Vagina (tissue), 2 donors: ENCODE measurements around the gene AJAP1. TPM values are rescaled to one million over a fixed set of nuclear protein-coding genes. Genes with fewer than 3 reads are reported as not detected.

Experiments used
- DNase-seq, 2 donors: peaks; one replicate each; pipeline ENCODE4 v3.0.0-alpha.2; 2017; ENCODE audit errors: extremely low spot score in 2 of 2
- H3K27ac ChIP-seq: fragments of 200-600 bp; sonication (generic); one replicate; pipeline ENCODE4 v1.5.1; 2019
- H3K27me3 ChIP-seq: fragments of 200-600 bp; sonication (generic); one replicate; pipeline ENCODE4 v1.5.1; 2019
- H3K36me3 ChIP-seq, 2 donors: fragments of 200-600 bp; sonication (generic); one replicate each; pipeline ENCODE4 v1.5.1; 2017 to 2019
- H3K4me1 ChIP-seq: fragments of 200-600 bp; sonication (generic); one replicate; pipeline ENCODE4 v1.5.1; 2019
- H3K4me3 ChIP-seq, 2 donors: fragments of 200-600 bp; sonication (generic); 1 replicate in 1 of 2; 2 replicates in 1 of 2; pipeline ENCODE4 v1.5.1; 2016 to 2019
- H3K9me3 ChIP-seq: fragments of 200-600 bp; sonication (generic); one replicate; pipeline ENCODE4 v1.5.1; 2019
- POLR2A ChIP-seq, 2 donors: fragments of 450-650 bp; IDR thresholded peaks; one replicate each; pipeline ENCODE4 v1.6.1; 2017; ENCODE audit warnings: antibody characterized with exemption in 2 of 2, mild to moderate bottlenecking in 2 of 2, moderate library complexity in 2 of 2
- POLR2AphosphoS5 ChIP-seq, 2 donors: sonication (generic); formaldehyde crosslinking; IDR thresholded peaks; one replicate each; pipeline ENCODE4 v1.9.0; 2017; ENCODE audit warnings: antibody characterized with exemption in 2 of 2, mild to moderate bottlenecking in 2 of 2, low read depth in 1 of 2; ENCODE audit not compliant: insufficient read depth in 1 of 2
- intact Hi-C: fragments of 100-400 bp; cut with DNase I; formaldehyde crosslinking; loops from one replicate; pipeline ENCODE4 v1.15.1; 2023
- total RNA-seq: library from RNA; depleted of rRNA; stranded (reverse); fragments of >200 nt; gene quantifications from one replicate; pipeline ENCODE4 v1.2.3, GENCODE V29; 2016
- TF ChIP-seq, protein P1 (sequence below), 3 experiments: fragments of 450-650 bp in 2 of 3; fragments of 200-600 bp in 1 of 3; sonication (generic) in 1 of 3; IDR thresholded peaks; one replicate each; pipeline ENCODE4 v1.5.1; 2017 to 2019; ENCODE audit warnings: antibody characterized with exemption in 3 of 3, mild to moderate bottlenecking in 2 of 3, moderate library complexity in 2 of 3

Gene AJAP1
- total RNA-seq, 1 donor from 2014 or later, result 1.7 TPM

DNA sequence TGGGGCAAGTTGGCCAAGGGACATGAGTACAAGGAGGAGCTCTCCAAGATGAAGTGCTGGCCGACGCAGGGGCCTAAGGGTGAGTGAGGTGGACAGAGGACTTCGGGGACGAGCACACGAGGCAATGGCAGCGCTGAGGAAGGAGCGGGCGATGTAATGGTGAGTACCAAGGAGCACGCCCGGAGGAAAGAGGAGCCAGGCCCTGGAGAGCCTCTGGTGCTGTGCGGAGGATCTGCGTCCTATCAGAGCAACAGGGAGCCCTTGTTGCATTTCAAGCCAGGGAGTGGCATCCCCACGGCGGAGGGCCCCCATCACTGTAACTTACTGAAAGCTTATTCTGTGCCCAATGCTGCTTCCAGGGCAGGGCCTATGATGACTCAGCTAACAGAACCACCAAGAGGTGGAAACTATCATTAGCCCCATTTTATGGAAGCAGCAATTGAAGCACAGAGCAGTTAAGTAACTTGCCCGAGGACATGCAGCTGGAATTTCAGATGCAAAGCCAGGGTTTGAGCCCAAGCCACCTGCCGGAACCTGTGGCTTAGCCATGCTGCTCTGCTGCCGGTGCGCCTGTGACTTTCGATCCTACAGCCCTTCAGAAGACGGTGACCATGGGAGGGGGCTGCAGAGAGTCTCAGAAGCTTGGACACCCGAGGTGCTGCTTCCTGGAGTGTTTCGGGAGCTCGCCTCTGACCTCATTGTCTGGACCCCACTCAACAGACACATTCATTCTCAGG is 17.6 kb upstream of the AJAP1 start:
- Histone ChIP-seq H3K27me3 (no peaks in the 10 kb centered on the region), H3K27ac (no peak overlapping the region), H3K4me3 (no peak overlapping the region), H3K36me3 (no peaks in the 10 kb centered on the region), H3K9me3 (no peaks in the 10 kb centered on the region), H3K4me1 (no peaks in the 10 kb centered on the region)
- intact Hi-C loops, result no loop called here
- TF ChIP-seq, protein P1, sequence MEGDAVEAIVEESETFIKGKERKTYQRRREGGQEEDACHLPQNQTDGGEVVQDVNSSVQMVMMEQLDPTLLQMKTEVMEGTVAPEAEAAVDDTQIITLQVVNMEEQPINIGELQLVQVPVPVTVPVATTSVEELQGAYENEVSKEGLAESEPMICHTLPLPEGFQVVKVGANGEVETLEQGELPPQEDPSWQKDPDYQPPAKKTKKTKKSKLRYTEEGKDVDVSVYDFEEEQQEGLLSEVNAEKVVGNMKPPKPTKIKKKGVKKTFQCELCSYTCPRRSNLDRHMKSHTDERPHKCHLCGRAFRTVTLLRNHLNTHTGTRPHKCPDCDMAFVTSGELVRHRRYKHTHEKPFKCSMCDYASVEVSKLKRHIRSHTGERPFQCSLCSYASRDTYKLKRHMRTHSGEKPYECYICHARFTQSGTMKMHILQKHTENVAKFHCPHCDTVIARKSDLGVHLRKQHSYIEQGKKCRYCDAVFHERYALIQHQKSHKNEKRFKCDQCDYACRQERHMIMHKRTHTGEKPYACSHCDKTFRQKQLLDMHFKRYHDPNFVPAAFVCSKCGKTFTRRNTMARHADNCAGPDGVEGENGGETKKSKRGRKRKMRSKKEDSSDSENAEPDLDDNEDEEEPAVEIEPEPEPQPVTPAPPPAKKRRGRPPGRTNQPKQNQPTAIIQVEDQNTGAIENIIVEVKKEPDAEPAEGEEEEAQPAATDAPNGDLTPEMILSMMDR (IDR thresholded peaks at IDR 0.05), result no peak
- no peak for DNase-seq

DNA sequence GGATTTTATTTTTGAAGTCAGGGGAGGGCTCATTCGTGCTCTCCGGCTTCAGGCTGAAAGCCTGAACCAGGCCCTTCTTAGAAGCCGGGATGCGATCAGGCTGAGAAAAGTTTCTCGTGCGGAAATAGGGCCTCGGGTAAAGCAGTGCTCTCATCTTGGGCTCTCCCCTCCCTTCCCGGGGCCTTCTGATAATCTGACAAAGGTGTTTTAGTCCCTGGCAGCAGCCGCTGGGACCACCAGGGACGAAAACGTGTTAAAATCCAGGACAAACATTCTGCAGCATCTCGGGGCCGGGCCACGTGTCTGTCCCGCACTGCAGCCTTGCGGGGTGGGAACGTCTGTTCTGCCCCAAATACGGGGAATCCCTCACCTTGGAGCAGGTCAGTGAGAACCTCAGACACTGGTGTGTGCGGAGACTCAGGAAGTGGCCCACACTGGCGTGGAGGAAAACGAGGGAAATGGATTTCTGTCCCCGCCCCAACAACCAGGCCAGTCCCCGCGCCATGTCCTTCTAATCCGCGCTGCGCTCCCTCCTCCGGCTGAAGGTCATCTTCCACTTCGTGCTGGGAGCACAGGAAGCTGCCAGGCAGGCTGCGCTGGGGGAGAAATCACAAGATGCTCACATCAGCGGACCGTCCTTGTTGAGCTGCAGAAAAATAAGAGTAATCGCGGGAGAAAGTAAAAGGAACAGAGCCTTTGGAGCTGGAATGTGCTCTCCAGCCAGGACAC is 16.6 kb upstream of the AJAP1 start:
- intact Hi-C loops, result no loop called here

DNA sequence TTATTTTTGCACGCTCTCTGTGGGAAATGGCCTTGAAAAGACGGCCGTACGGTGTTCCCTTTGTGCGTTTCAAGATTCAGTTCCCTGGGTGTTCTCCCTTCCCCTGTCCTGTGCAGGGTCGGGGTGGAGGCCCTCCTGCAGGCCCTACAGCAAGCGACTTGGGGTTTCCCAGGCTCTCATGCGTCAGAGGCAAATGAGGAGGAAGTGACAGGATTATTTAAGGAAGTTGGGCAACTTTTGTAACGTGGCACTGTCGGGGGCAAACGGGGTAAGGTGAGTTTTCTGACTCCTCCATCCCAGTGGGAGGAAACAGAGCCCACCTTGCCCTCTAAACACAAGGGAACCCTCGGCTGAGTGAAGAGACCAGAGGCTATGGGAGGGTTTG is 16.1 kb upstream of the AJAP1 start:
- H3K27me3 ChIP-seq, result no peaks in the 10 kb centered on the region
- no peak overlapping the region for H3K27ac ChIP-seq
- no peak for DNase-seq

More for the DNA sequence above, 16.6 kb upstream of the AJAP1 start:
- H3K27ac ChIP-seq, result no peak overlapping the region
- H3K4me1 ChIP-seq, result no peaks in the 10 kb centered on the region
- no peaks in the 10 kb centered on the region for H3K36me3 ChIP-seq
- no peak for TF ChIP-seq POLR2A (IDR thresholded peaks at IDR 0.05)
- no peak for TF ChIP-seq POLR2AphosphoS5 (IDR thresholded peaks at IDR 0.05; ENCODE audit: insufficient read depth in 1 of 2, low read depth in 1 of 2)
- H3K27me3 ChIP-seq, result no peaks in the 10 kb centered on the region
- H3K9me3 ChIP-seq, result no peaks in the 10 kb centered on the region
- no peak for DNase-seq
- H3K4me3 ChIP-seq, result no peak overlapping the region

DNA sequence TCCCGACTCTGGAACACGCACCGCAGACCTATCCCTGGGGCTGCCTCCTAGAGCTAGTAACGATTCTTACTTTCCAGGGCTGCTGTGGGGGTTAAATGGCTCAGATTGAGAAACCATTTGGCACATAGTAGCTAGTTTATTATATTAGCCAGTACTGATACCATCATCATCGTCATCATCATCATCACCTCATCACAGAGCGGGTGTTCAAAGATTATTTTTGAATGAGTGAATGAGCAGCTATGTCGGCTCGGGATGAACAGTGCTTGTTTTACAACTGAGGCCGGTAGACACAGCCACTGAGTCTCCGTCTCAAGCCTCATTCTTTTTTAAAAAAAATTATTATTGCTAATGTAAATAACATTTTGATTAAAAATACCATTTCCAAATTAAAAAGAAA is 13.5 kb upstream of the AJAP1 start:
- Histone ChIP-seq H3K4me3 (no peak overlapping the region), H3K9me3 (no peaks in the 10 kb centered on the region), H3K27me3 (no peaks in the 10 kb centered on the region), H3K27ac (no peak overlapping the region), H3K4me1 (no peaks in the 10 kb centered on the region), H3K36me3 (no peaks in the 10 kb centered on the region)
- TF ChIP-seq POLR2A (IDR thresholded peaks at IDR 0.05) (no peak), POLR2AphosphoS5 (IDR thresholded peaks at IDR 0.05; ENCODE audit: insufficient read depth in 1 of 2, low read depth in 1 of 2) (no peak)
- TF ChIP-seq, protein P1 (IDR thresholded peaks at IDR 0.05), result no peak
- intact Hi-C loops, result no loop called here
- DNase-seq, result no peak

More for the DNA sequence above, 16.1 kb upstream of the AJAP1 start:
- H3K4me1 ChIP-seq, result no peaks in the 10 kb centered on the region
- H3K9me3 ChIP-seq, result no peaks in the 10 kb centered on the region
- H3K36me3 ChIP-seq, result no peaks in the 10 kb centered on the region
- intact Hi-C loops, result no loop called here
- H3K4me3 ChIP-seq, result no peak overlapping the region
- TF ChIP-seq, protein P1 (IDR thresholded peaks at IDR 0.05), result no peak
- TF ChIP-seq POLR2A (IDR thresholded peaks at IDR 0.05), result no peak
- TF ChIP-seq POLR2AphosphoS5 (IDR thresholded peaks at IDR 0.05; ENCODE audit: insufficient read depth in 1 of 2, low read depth in 1 of 2), result no peak

DNA sequence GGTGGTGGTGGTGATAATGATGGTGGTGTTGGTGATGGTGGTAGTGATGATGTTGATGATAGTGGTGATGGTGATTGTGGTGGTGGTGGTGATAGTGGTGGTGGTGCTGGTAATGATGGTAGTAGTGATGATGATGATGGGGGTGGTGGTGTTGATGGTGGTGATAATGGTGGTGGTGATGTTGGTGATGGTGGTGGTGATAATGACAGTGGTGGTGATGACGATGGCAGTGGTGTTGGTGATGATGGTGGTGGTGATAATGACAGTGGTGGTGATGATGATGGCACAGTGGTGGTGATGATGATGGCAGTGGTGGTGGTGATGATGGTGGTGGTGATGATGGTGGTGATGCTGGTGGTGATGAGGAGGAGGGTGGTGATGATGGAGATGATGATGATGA is 7.0 kb upstream of the AJAP1 start:
- H3K9me3 ChIP-seq, result no peaks in the 10 kb centered on the region
- TF ChIP-seq POLR2A (IDR thresholded peaks at IDR 0.05), result no peak
- TF ChIP-seq POLR2AphosphoS5 (IDR thresholded peaks at IDR 0.05; ENCODE audit: insufficient read depth in 1 of 2, low read depth in 1 of 2), result no peak
- TF ChIP-seq, protein P1 (IDR thresholded peaks at IDR 0.05), result no peak
- intact Hi-C loops, result no loop called here

More for the DNA sequence above, 7.0 kb upstream of the AJAP1 start:
- Histone ChIP-seq H3K4me3 (no peak overlapping the region), H3K27me3 (no peaks in the 10 kb centered on the region), H3K36me3 (no peaks in the 10 kb centered on the region), H3K27ac (no peak overlapping the region), H3K4me1 (no peaks in the 10 kb centered on the region)
- DNase-seq, result no peak
